ENCODE data around the gene QKI. TPM values are rescaled to one million over a fixed set of nuclear protein-coding genes. Genes with fewer than 3 reads are reported as not detected.

The QKI gene
- total RNA-seq, 4 donors from 2014 or later, result 8.4 to 107 (median 37.1) TPM

DNA sequence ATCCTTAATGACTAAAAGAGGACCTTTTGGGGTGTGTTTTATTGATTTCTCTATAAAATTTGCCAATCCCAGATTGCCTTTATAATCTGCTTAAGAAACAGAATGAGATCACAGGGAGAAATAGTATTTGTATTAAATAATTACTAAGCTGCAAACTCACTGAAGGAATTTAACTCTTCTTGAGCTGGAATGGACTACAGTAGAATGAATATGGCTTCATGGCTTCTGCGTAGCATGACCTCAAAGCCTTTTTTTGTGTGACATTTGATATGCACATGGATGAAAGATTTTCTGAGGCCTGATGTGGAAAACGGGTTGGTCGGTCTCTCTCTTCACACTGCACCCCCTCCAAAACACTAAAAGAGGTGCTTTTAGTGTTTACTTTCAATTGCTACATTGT is 115.9 kb downstream of the QKI start:
- Histone ChIP-seq H3K36me3 (no peaks in the 10 kb centered on the region), H3K4me1 (peaks cover 0 to 14% (median 0%) of the 10 kb centered on the region in 4 donors), H3K4me3 (no peak overlapping the region), H3K9me3 (no peaks in the 10 kb centered on the region), H3K27me3 (no peaks in the 10 kb centered on the region), H3K27ac (no peak overlapping the region)
- TF ChIP-seq, protein P1, sequence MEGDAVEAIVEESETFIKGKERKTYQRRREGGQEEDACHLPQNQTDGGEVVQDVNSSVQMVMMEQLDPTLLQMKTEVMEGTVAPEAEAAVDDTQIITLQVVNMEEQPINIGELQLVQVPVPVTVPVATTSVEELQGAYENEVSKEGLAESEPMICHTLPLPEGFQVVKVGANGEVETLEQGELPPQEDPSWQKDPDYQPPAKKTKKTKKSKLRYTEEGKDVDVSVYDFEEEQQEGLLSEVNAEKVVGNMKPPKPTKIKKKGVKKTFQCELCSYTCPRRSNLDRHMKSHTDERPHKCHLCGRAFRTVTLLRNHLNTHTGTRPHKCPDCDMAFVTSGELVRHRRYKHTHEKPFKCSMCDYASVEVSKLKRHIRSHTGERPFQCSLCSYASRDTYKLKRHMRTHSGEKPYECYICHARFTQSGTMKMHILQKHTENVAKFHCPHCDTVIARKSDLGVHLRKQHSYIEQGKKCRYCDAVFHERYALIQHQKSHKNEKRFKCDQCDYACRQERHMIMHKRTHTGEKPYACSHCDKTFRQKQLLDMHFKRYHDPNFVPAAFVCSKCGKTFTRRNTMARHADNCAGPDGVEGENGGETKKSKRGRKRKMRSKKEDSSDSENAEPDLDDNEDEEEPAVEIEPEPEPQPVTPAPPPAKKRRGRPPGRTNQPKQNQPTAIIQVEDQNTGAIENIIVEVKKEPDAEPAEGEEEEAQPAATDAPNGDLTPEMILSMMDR (IDR thresholded peaks at IDR 0.05), result no peak
- TF ChIP-seq POLR2A (IDR thresholded peaks at IDR 0.05), result no peak
- DNase-seq, result no peak

DNA sequence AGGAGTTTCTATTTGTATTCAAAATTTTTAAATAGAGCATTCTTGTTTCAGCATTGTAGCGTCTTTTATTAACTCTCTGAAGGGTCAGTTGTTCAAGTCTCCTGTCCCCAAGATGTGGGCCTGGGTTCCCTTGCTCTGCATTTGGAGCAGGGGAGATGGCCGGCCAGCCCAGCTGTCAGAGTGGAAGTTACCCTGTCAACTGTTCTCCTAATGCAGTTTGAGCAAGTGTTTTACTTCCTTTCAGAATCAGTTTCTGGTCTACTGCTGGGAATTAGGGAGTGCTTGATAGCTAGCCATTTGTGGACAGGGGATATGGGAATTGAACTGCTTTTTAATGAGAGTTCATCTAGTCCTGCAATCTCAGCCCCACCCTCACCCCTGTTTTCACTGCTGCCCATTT is 116.6 kb downstream of the QKI start:
- Histone ChIP-seq H3K36me3 (no peaks in the 10 kb centered on the region), H3K27me3 (no peaks in the 10 kb centered on the region), H3K4me3 (no peak overlapping the region), H3K9me3 (no peaks in the 10 kb centered on the region), H3K27ac (no peak overlapping the region), H3K4me1 (peaks cover 0 to 14% (median 0%) of the 10 kb centered on the region in 4 donors)
- no peak for DNase-seq
- TF ChIP-seq POLR2A (IDR thresholded peaks at IDR 0.05), result no peak
- TF ChIP-seq, protein P1 (IDR thresholded peaks at IDR 0.05), result no peak

DNA sequence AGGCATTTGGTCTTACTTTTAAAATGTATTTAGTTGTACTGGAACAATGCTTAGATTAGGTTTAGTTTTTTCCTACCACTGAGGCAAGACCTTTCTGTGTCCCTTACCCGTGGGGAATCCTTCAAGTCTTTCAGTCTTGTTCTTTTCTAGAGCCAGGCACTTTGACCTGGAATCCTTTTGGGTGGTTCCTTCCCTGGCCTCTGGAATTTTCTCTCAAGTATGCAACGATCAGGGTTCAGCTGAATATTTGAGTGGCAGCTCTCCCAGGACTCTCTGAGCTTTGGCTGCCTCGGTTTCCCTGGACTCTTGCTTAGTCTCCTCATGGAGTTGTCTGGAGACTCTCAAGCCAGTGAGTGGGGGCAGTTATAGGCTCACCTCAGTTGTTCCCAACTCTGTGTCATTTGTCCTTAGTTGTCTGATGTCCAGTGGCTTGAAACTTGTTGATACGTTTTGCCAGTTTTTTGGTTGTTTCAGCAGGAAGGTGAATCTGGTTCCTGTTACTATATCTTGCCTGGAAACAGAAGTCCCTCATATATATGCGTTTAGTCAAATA is 118.1 kb downstream of the QKI start:
- Histone ChIP-seq H3K4me3 (no peak overlapping the region), H3K27ac (no peak overlapping the region), H3K9me3 (no peaks in the 10 kb centered on the region), H3K36me3 (no peaks in the 10 kb centered on the region), H3K27me3 (no peaks in the 10 kb centered on the region), H3K4me1 (peaks cover 0 to 14% (median 0%) of the 10 kb centered on the region in 4 donors)
- no peak for DNase-seq
- TF ChIP-seq, protein P1 (IDR thresholded peaks at IDR 0.05), result no peak
- TF ChIP-seq POLR2A (IDR thresholded peaks at IDR 0.05), result no peak

DNA sequence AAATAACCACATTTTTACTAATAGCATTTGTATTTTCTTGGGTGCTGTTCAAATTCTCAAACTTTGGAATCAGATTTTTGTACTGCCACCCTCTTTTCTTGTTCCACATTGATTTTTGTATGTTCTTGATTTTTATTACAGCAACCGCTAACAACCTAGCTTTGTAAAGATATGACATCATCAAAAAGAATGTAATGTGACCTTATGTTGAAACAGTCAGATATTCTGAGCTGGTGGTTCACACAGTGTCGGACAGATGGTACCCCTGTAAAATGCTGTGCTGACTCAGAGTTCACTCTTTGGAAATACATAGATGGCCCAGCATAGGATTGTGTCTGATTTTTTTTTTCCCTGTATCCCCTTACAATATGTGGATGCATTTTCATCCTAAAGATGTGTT is 118.9 kb downstream of the QKI start:
- no peak overlapping the region for H3K4me3 ChIP-seq
- no peaks in the 10 kb centered on the region for H3K27me3 ChIP-seq
- peaks cover 0 to 9% (median 0%) of the 10 kb centered on the region in 4 donors for H3K4me1 ChIP-seq
- no peaks in the 10 kb centered on the region for H3K9me3 ChIP-seq
- no peak for TF ChIP-seq POLR2A (IDR thresholded peaks at IDR 0.05)
- TF ChIP-seq, protein P1 (IDR thresholded peaks at IDR 0.05), result no peak
- DNase-seq, result no peak
- H3K27ac ChIP-seq, result no peak overlapping the region
- no peaks in the 10 kb centered on the region for H3K36me3 ChIP-seq

DNA sequence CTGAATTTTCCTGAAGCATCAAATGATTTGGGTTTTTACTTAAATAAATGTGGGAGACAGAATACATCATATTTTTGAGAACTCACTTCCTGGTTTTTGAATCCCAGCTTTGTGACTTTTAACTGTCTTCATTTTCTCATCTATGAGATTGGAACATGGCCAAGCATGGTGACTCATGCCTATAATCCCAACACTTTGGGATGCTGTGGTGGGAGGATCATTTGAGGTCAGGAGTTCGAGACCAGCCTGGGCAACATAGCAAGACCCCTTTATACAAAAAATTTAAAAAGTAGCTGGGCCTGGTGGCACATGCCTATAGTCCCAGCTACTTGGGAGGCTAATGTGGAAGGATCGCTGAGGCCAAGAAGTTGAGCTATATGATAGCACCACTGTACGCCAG is 122.3 kb downstream of the QKI start:
- no peaks in the 10 kb centered on the region for H3K9me3 ChIP-seq
- H3K4me1 ChIP-seq, result peaks cover 0 to 6% (median 0%) of the 10 kb centered on the region in 4 donors
- TF ChIP-seq POLR2A (IDR thresholded peaks at IDR 0.05), result no peak
- TF ChIP-seq, protein P1 (IDR thresholded peaks at IDR 0.05), result no peak
- H3K27ac ChIP-seq, result no peak overlapping the region
- no peaks in the 10 kb centered on the region for H3K27me3 ChIP-seq
- DNase-seq, result no peak
- no peaks in the 10 kb centered on the region for H3K36me3 ChIP-seq
- no peak overlapping the region for H3K4me3 ChIP-seq

DNA sequence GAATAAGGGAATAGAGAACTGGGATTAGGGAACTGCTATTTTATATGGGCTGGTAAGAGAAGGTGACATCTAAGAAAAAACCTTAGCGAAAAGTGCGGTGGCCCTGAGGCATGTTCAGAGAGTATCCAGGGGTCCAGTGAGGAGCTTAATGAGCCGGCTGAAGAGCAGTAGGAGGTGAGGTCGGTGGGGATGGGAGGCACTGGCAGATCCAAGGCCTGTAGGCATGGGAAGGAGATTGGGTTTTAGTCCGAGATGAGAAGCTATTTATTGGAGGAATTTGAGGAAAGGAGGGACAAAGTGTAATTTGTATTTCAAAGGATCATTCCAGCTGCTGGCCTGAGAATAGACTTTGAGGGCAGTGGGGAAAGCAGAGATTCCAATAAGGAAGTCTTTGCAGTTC is 123.8 kb downstream of the QKI start:
- no peak for DNase-seq
- H3K27me3 ChIP-seq, result no peaks in the 10 kb centered on the region

More for the DNA sequence above, 123.8 kb downstream of the QKI start:
- TF ChIP-seq, protein P1 (IDR thresholded peaks at IDR 0.05), result no peak
- no peak for TF ChIP-seq POLR2A (IDR thresholded peaks at IDR 0.05)
- Histone ChIP-seq H3K27ac (no peak overlapping the region), H3K4me1 (peaks cover 0 to 3% (median 0%) of the 10 kb centered on the region in 4 donors), H3K36me3 (no peaks in the 10 kb centered on the region), H3K4me3 (no peak overlapping the region), H3K9me3 (no peaks in the 10 kb centered on the region)
